Peyer's patch (tissue), 4 donors: ENCODE results near the gene ANKRD61.

Source experiments
- CTCF ChIP-seq, 6 experiments: fragments of 450-650 bp in 4 of 6; fragments of 200-600 bp in 2 of 6; sonication (generic) in 1 of 6; IDR thresholded peaks; one replicate each; pipeline ENCODE4 v1.5.1; 2017 to 2019; ENCODE audit warnings: antibody characterized with exemption in 6 of 6, mild to moderate bottlenecking in 3 of 6, moderate library complexity in 1 of 6
- POLR2A ChIP-seq, 2 donors: fragments of 450-650 bp; IDR thresholded peaks; one replicate each; pipeline ENCODE4 v1.5.1; 2017; ENCODE audit warnings: antibody characterized with exemption in 2 of 2, mild to moderate bottlenecking in 2 of 2, moderate library complexity in 2 of 2

DNA sequence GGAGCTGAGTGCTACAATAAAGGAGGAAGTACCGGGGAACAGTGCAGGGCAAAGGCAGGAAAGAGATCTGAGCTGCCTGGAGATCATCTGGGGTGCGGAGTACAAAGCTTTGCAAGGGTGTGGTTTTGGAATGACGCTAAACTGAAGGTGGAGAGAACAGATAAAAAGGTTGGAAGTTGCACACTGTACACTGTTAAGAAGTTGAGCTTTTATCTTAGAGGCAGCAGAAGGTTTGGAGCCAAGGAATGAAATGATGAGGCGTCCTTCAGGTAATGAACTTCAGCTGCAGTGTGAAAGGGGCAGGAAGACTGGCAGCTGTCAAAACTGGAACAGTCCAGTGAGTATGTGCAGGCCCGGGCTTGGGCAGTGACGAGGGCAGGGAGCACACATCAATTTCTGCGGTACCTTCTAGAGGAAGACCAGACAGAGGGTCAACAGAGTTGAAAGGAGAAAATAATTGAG lies 7.2 kb upstream of the ANKRD61 start:
- no peak for TF ChIP-seq CTCF (IDR thresholded peaks at IDR 0.05)
- TF ChIP-seq POLR2A (IDR thresholded peaks at IDR 0.05), result peak in 1 of 2 donors; percentile 43
